ENCODE results near the gene PAX2.

DNA sequence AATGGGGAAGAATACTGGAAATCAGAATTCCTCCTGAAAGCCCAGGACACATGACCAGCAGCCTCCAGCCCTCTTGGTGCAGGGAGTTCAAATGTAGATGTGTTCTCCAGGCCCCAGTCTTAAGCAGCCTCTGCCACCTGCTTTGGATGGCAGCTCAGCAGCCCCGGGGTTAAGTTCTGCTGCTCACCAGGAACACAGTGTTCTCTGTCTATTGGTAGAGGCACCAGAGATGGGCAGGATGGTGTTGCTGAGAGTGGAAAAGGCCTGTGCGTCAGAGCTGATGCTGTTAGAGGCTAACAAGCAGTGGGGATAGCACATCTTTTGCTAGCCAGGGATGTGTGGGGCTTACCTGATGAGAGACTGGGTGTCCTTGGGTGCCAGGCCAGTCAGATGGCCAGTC lies 56.8 kb downstream of the PAX2 start:
- TF ChIP-seq POLR2AphosphoS5 (IDR thresholded peaks at IDR 0.05) (no peak), POLR2A (IDR thresholded peaks at IDR 0.05) (no peak), EP300 (IDR thresholded peaks at IDR 0.05) (no peak)
- TF ChIP-seq, protein P1, sequence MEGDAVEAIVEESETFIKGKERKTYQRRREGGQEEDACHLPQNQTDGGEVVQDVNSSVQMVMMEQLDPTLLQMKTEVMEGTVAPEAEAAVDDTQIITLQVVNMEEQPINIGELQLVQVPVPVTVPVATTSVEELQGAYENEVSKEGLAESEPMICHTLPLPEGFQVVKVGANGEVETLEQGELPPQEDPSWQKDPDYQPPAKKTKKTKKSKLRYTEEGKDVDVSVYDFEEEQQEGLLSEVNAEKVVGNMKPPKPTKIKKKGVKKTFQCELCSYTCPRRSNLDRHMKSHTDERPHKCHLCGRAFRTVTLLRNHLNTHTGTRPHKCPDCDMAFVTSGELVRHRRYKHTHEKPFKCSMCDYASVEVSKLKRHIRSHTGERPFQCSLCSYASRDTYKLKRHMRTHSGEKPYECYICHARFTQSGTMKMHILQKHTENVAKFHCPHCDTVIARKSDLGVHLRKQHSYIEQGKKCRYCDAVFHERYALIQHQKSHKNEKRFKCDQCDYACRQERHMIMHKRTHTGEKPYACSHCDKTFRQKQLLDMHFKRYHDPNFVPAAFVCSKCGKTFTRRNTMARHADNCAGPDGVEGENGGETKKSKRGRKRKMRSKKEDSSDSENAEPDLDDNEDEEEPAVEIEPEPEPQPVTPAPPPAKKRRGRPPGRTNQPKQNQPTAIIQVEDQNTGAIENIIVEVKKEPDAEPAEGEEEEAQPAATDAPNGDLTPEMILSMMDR (IDR thresholded peaks at IDR 0.05) = no peak
